ENCODE results near the gene PRAMEF5.
"Not testable (repeated sequence)": the region's sequence is repeated elsewhere in the genome, so short reads cannot be mapped to it uniquely, and the experiment has no call there.

The PRAMEF5 gene

DNA sequence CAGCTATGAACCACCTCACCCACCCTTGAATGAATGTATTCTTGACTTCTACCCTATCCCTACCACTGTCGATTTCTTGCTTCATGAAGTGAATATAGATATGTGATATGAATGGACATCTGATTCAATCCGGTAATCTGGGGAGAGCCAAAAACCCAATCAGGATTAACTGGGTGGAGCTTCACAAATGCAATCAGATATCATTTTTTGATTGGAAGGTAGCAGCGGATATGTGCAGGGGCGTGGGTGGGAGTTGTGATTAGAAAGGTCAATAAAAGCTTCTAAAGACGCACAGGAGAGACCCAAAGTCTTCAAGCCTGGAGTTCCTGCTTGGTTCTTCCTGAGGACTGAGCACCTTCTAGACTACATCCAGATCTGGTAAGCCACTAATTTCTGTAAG lies at the start of gene PRAMEF5:
TSS of gene PRAMEF5 (plus strand) at position 301 of the 400 bp plus-strand sequence. CDS start 5,071 bp downstream, outside the sequence.
- not testable (repeated sequence) for H3K4me3 ChIP-seq (ENCODE audit: low read depth, low read length); DNase-seq (ENCODE audit: low read depth)

DNA sequence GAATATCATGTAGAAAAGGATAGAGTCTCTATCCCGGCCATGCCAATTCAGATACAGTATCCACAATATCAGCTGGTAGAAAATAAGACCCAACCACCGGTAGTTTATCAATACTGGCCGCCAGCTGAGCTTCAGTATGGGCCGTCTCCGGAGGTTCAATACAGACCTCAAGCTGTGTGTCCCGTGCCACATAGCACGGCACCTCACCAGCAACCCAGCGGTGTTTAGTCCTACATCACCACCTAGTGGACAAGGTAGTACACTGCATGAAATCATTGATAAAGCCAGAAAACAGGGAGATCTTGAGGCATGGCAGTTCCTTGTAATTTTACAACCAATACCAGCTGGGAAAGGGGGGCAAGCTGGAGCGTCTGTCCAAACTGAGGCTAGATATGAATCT lies 45.3 kb upstream of the PRAMEF5 start:
- not testable (repeated sequence) for H3K4me3 ChIP-seq (ENCODE audit: low read depth, low read length); DNase-seq (ENCODE audit: low read depth)

DNA sequence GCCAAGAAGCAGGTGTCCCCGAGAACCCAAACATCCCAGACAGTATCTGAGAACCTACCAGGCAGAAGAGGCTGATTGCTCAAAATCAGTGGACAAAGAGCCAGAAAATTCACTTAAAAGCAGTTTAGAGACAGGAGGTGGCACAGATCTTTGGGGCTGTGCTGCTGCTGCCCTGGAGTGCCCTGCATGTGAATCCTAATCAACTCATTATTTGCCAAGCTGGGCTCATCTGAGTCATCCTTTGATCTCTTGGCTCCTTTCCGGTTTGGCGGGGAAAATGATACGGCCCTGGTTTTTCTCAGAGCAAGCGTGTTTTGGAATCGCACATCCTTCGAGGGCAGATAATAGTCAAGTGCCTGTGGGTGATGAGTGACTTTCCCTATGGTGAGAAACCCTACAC lies 37.4 kb upstream of the PRAMEF5 start:
- H3K4me3 ChIP-seq (ENCODE audit: low read depth, low read length); DNase-seq (ENCODE audit: low read depth): not testable (repeated sequence)

DNA sequence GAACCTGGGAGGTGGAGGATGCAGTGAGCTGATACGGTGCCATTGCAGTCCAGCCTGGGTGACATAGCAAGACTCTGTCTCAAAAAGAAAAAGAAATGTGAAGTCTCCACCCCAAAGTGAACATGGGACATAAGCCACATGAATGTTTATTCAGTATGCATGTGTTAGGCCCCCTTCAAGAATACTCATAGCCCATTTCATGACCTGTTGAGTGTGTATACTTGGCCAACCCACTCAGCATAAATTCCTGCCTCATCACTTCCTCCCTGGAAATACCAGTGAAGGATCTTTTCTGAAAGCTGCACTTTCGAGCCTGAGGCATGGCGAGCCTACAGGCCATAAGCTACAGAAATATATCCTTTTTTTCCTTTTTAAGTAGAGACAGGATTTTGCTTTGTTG lies 34.8 kb upstream of the PRAMEF5 start:
- not testable (repeated sequence) for H3K4me3 ChIP-seq (ENCODE audit: low read depth, low read length); DNase-seq (ENCODE audit: low read depth)

DNA sequence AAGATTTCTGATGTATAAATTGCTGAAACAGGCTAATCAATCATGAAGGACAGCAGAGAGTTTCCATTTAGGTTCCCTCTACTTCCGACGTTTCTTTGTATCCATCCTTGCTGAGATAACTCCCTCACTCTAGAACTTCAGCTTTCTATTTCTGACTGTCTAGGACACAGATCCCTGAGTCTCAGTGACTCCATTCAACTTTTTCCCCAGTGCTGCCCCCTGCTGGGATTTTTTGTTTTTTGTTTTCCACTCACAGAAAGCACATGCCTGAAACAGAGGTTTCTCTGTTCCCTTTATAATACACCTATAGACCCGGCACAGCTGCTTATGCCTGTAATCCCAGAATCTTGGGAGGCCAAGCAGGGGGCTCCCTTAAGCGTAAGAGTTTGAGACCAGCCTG lies 31.2 kb upstream of the PRAMEF5 start:
- not testable (repeated sequence) for DNase-seq (ENCODE audit: low read depth); H3K4me3 ChIP-seq (ENCODE audit: low read depth, low read length)

DNA sequence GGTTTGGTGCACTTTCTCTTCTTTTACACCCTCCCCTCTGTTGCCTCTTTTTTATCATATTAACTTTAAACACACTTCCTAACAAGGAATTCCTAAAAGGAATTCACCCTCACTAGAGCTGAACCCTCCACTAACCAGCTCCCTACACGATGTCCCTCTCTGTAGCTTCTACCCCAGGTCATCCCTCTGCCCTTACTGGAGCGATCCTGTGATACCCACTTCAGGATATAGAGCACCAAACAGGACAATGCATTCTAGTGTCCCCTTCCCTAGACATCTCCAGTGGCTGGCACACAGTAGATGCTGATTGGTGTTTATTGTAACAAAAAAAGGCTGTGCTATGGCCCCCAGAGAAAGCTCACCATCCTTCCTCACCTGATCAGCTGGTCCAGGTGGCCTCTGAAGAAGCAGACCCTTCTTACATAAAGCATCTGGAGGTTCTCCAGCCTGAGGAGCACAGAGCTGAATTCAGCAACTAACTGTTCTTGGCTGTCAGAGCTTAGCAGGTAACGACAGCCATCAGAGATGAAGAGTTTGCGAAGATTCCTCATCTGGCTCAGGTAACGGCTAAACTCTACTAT lies 29.4 kb upstream of the PRAMEF5 start:
- no peak overlapping the region for H3K4me3 ChIP-seq (ENCODE audit: low read depth, low read length)
- TF ChIP-seq, protein P1, sequence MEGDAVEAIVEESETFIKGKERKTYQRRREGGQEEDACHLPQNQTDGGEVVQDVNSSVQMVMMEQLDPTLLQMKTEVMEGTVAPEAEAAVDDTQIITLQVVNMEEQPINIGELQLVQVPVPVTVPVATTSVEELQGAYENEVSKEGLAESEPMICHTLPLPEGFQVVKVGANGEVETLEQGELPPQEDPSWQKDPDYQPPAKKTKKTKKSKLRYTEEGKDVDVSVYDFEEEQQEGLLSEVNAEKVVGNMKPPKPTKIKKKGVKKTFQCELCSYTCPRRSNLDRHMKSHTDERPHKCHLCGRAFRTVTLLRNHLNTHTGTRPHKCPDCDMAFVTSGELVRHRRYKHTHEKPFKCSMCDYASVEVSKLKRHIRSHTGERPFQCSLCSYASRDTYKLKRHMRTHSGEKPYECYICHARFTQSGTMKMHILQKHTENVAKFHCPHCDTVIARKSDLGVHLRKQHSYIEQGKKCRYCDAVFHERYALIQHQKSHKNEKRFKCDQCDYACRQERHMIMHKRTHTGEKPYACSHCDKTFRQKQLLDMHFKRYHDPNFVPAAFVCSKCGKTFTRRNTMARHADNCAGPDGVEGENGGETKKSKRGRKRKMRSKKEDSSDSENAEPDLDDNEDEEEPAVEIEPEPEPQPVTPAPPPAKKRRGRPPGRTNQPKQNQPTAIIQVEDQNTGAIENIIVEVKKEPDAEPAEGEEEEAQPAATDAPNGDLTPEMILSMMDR (conservative IDR thresholded peaks at IDR 0.05; ENCODE audit: low read depth, low read length) = no peak
- DNase-seq (ENCODE audit: low read depth) = no peak

DNA sequence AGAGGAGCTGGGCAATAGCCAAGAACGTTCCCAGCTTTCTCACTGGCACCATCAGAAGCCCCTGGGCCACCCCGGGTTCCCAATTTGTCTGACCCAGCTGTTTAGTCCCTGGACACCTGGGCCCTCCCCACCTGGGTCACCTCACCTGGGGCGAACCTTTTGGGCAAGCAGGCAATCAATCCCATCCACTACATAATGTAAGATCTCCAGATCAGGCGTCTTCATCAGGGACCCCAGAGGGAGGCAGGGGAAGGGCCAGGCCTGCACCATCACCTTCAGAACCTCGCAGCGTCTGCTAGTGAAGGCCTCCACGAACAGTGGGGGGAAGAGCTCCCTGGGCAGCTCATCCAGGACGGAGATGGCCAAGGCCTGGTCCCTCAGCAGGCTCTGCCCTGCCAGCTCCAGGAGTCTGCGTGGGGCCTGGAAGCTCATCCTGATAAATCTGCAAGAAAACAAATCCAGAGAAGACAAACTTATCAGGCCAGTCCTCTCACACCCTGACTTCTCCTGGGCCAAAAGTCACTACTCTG lies 28.3 kb upstream of the PRAMEF5 start, which contains the start of gene PRAMEF18:
TSS of gene PRAMEF18 (minus strand) at position 480 of the 530 bp plus-strand sequence. CDS start at position 432, 48 bp downstream.
- not testable (repeated sequence) for DNase-seq (ENCODE audit: low read depth)

DNA sequence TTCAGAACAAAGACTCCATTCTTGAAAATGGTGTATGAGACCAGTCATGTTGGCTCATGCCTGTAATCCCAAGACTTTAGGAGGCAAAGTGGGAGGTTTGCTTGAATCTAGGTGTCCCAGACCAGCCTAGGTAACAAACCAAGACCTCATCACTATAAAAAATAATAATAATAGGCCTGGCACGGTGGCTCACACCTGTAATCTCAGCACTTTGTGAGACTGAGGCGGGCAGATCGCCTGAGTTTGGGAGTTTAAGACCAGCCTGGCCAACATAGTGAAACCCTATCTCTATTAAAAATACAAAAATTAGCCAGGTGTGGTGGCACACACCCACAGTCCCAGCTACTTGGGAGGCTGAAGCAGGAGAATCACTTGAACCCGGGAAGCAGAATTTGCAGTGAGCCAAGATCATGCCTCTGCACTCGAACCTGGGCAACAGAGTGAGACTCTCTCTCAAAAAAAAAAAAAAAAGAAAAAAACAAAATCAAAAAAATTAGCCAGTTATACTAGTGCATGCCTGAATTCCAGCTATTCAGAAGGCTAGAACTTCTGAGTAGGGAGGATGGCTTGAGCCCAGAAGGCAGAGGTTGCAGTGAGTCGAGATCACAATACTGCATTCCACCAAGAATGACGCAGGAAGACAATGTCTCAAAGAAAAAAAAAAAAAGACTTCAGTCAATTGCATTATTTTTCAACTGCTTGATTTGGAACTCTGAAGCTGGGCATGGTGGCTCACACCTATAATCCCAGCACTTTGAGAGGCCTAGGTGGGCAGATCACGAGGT lies 26.5 kb upstream of the PRAMEF5 start:
- not testable (repeated sequence) for H3K4me3 ChIP-seq (ENCODE audit: low read depth, low read length); DNase-seq (ENCODE audit: low read depth)

More for the DNA sequence above, 28.3 kb upstream of the PRAMEF5 start, which contains the start of gene PRAMEF18:
- H3K4me3 ChIP-seq (ENCODE audit: low read depth, low read length) = not testable (repeated sequence)

DNA sequence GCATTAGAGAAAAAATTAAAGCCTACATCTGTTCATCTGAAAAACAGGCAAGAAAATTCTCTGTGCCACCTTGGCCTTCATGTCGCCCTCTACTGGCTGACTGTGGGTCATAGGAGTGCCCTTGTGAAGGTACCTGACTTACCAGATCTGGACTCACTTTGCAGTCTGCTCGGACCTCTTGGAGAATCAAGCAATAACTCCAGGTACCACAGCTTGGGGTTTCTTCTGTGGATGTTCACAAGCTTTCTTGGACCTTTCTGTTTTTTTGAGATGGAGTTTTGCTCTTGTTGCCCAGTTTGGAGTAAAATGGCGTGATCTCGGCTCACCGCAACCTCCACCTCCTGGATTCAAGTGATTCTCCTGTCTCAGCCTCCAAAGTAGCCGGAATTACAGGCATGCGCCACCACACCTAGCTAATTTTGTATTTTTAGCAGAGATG lies 25.6 kb upstream of the PRAMEF5 start:
- no peak for DNase-seq (ENCODE audit: low read depth)
- TF ChIP-seq, protein P1 (conservative IDR thresholded peaks at IDR 0.05; ENCODE audit: low read depth, low read length) = no peak
- no peak overlapping the region for H3K4me3 ChIP-seq (ENCODE audit: low read depth, low read length)

DNA sequence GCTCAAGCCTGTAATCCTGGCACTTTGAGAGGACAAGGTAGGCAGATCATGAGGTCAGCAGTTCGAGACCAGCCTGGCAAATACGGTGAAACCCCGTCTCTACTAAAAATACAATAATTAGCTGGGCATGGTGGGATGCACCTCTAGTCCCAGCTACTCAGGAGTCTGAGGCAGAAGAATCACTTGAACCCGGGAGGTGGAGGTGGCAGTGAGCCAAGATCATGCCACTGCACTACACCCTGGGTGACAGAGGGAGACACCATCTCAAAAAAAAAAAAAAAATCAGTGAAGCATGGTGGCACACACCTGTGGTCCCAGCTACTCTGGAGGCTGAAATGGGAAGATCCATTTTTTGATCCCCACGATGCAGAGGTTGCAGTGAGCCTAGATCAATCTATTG lies 23.9 kb upstream of the PRAMEF5 start:
- not testable (repeated sequence) for H3K4me3 ChIP-seq (ENCODE audit: low read depth, low read length); DNase-seq (ENCODE audit: low read depth)

DNA sequence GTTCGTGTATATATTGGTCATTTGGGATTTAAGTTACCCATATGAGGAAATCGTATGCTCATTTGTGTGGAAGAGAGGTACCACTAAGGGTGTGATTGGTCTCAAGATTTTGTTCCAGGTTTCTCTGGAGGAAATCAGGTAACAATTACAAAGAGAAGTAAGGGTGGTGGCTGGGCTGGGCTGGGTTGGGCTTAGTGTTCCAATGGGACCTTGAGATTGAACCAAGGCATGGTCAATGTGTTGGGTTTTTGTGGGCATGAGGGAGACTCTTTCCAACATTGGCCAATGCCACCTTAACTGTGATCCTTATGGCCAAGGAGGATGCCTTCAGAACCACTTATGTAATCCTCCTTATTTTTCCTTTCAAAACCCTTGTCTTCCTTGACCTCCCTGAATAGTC lies 23.4 kb upstream of the PRAMEF5 start:
- DNase-seq (ENCODE audit: low read depth) = not testable (repeated sequence)

DNA sequence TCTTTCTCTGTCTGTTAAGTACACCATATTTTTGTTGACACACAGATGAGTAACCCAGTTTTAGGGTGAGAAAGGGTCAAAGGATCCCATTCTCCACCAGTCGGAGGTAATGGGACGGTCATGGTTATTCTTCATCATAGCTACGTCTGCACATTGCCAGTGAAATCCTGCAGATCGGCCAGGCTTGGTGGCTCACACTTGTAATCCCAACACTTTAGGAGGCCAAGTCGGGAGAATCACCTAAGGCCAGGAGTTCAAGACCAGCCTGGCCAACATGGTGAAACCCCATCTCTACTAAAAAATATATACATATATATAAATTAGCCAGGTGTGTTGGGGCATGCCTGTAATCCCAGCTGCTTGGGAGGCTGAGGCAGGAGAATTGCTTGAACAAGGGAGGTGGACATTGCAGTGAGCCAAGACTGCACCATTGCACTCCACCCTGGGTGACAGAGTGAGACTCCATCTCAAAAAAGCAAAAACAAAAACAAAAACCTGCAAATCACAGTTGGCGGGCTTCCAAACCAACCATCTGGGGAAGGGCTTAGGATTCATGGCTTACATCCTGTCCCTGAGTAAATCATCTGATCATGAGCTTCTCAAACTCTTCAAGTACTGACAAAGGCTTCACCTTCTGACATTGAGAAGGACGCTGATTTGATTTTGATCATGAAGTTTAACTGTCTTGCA lies 22.8 kb upstream of the PRAMEF5 start:
- not testable (repeated sequence) for DNase-seq (ENCODE audit: low read depth); H3K4me3 ChIP-seq (ENCODE audit: low read depth, low read length)

More for the DNA sequence above, 23.4 kb upstream of the PRAMEF5 start:
- not testable (repeated sequence) for H3K4me3 ChIP-seq (ENCODE audit: low read depth, low read length)

DNA sequence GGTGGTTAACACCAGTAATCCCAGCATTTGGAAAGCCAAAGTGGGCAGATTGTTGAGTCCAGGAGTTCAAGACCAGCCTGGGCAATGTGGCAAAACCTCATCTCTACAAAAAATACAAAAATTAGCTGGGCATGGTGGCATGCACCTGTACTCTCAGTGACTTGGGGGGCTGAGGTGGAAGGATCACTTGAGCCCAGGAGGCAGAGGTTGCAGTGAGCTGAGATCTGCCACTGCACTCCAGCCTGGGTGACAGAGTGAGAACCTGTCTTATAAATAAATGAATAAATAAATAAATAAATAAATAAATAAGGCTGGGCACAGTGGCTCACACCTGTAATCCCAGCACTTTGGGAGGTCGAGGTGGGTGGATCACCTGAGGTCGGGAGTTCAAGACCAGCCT lies 21.9 kb upstream of the PRAMEF5 start:
- not testable (repeated sequence) for DNase-seq (ENCODE audit: low read depth); H3K4me3 ChIP-seq (ENCODE audit: low read depth, low read length)

DNA sequence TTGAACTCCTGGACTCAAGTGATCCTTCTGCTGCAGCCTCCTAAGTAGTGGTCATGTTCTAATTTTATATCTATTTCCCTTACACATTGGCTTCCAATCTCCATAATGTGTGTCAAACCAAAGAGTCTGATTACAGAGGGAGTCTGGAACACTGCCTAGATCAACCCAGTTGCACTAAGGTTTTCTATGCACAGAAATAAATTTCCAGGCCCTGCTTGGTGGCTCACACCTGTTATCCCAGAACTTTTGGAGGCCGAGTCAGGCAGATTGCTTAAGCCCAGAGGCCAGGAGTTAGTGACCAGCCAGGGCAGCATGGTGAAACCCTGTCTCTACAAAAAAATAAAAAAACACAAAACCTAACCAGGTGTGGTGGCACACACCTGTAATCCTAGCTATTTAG lies 19.9 kb upstream of the PRAMEF5 start:
- H3K4me3 ChIP-seq (ENCODE audit: low read depth, low read length); DNase-seq (ENCODE audit: low read depth): not testable (repeated sequence)

DNA sequence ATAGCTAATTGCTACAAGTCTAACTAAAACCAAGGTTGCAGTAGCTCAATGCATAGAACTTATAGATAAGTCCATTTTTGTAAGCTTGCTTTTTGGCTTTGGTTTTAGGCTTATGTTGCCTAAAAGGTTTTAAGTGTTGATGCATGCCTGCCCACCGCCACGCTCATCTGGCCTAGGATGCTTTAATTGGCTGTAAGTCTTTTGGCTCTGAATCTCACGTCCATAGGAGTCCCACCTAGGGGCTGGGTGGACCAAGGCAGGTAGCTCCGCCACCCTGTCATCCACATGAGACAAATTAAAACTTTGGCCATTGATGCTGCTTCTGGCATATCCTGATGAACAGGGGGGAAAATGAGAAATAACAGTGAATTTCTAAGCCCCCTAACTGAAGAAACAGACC lies 16.4 kb upstream of the PRAMEF5 start:
- not testable (repeated sequence) for H3K4me3 ChIP-seq (ENCODE audit: low read depth, low read length); DNase-seq (ENCODE audit: low read depth)

DNA sequence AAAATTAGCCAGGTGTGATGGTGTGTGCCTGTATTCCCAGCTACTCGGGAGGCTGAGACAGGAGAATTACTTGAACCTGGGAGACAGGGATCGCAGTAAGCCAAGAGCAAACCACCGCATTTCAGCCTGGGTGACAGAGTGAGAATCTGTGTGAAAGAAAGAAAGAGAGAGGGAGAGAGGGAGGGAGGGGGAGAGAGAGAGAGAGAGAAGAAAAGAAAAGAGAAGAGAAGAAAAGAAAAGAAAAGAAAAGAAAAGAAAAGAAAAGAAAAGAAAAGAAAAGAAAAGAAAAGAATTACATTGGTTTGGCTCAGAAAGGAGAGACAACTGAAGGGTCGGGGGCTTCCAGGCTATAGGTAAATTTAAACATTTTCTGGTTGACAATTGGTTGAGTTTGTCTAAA lies 14.4 kb upstream of the PRAMEF5 start:
- not testable (repeated sequence) for DNase-seq (ENCODE audit: low read depth)

More for the DNA sequence above, 14.4 kb upstream of the PRAMEF5 start:
- not testable (repeated sequence) for H3K4me3 ChIP-seq (ENCODE audit: low read depth, low read length)

Measured in choroid plexus epithelial cell (primary cell).